IMR-90 (cell line): ENCODE results near the gene RASGEF1C. TPM values are rescaled to one million over a fixed set of nuclear protein-coding genes. Genes with fewer than 3 reads are reported as not detected.

Source experiments
- ATAC-seq: fragments of 200-7000 bp; cut with Tn5 transposase; 2 replicates; pipeline ENCODE4 v1.9.1; 2020; ENCODE audit warnings: low read depth, mild to moderate bottlenecking, moderate library complexity
- BruUV-seq: library from RNA; stranded (reverse); fragments of 400-500 nt; replicated peaks from 2 replicates; lab custom pipeline; 2021; lab: Mats Ljungman, UMichigan
- CTCF ChIA-PET: fragments of 300-600 bp; formaldehyde crosslinking; extraction: SDS; loops from one replicate; lab custom pipeline; 2021; ENCODE audit warnings: antibody characterized with exemption; lab: Yijun Ruan, JAX
- POLR2A ChIA-PET: fragments of 300-600 bp; sonication (Branson Sonifier 250); formaldehyde crosslinking; loops from one replicate; lab custom pipeline; 2022; ENCODE audit warnings: antibody characterized with exemption; ENCODE audit not compliant: unreplicated experiment; lab: Charles Lee
- DNase-seq: peaks from one replicate; pipeline ENCODE4 v3.0.0; 2013
- H2AFZ ChIP-seq: replicated peaks from 2 replicates; pipeline ENCODE3; 2013; ENCODE audit warnings: low read length, mild to moderate bottlenecking; ENCODE audit not compliant: poor library complexity
- H2AK5ac ChIP-seq: 2 replicates; pipeline ENCODE4 v1.6.1; 2013; ENCODE audit warnings: low read depth, low read length, inconsistent platforms
- H2AK9ac ChIP-seq: replicated peaks from 2 replicates; pipeline ENCODE3; 2013; ENCODE audit warnings: mild to moderate bottlenecking, low read depth, low read length, moderate library complexity; ENCODE audit not compliant: poor library complexity
- H2BK120ac ChIP-seq: 2 replicates; pipeline ENCODE4 v1.6.1; 2013; ENCODE audit warnings: low read depth, low read length, inconsistent platforms
- H2BK15ac ChIP-seq: 3 replicates; pipeline ENCODE4 v1.6.1; 2013; ENCODE audit warnings: low read depth, low read length, inconsistent platforms
- H2BK20ac ChIP-seq: 2 replicates; pipeline ENCODE4 v1.6.1; 2013; ENCODE audit warnings: low read depth, mild to moderate bottlenecking, inconsistent platforms, low read length, moderate library complexity
- H2BK5ac ChIP-seq: 2 replicates; pipeline ENCODE4 v1.6.1; 2013; ENCODE audit warnings: mild to moderate bottlenecking, low read depth, low read length, inconsistent platforms; ENCODE audit not compliant: poor library complexity, severe bottlenecking
- H3K14ac ChIP-seq: replicated peaks from 2 replicates; pipeline ENCODE4 v1.6.1; 2013; ENCODE audit warnings: low read depth, low read length, inconsistent platforms
- H3K18ac ChIP-seq: 2 replicates; pipeline ENCODE4 v1.6.1; 2013; ENCODE audit warnings: low read depth, low read length, control low read depth
- H3K23ac ChIP-seq: 2 replicates; pipeline ENCODE4 v1.6.1; 2013; ENCODE audit warnings: low read depth, low read length, inconsistent platforms
- H3K27ac ChIP-seq: 2 replicates; pipeline ENCODE4 v1.5.1; 2013; ENCODE audit warnings: mild to moderate bottlenecking, control low read depth, low read length; ENCODE audit not compliant: insufficient read depth
- H3K27me3 ChIP-seq: 2 replicates; pipeline ENCODE4 v1.6.1; 2013; ENCODE audit warnings: low read length; ENCODE audit not compliant: control insufficient read depth, insufficient read depth
- H3K36me3 ChIP-seq: 2 replicates; pipeline ENCODE4 v1.6.1; 2013; ENCODE audit warnings: low read length, mixed read lengths; ENCODE audit not compliant: control insufficient read depth, insufficient read depth
- H3K4ac ChIP-seq: 2 replicates; pipeline ENCODE4 v1.6.1; 2013; ENCODE audit warnings: low read depth, low read length, inconsistent platforms
- H3K4me1 ChIP-seq: 2 replicates; pipeline ENCODE4 v1.6.1; 2013; ENCODE audit warnings: low read length, mixed read lengths; ENCODE audit not compliant: control insufficient read depth, insufficient read depth
- H3K4me2 ChIP-seq: 2 replicates; pipeline ENCODE4 v1.6.1; 2013; ENCODE audit warnings: low read depth, mild to moderate bottlenecking, control low read depth, low read length, moderate library complexity
- H3K4me3 ChIP-seq: 2 replicates; pipeline ENCODE4 v1.5.1; 2013; ENCODE audit warnings: low read depth, mild to moderate bottlenecking, control low read depth, low read length, moderate library complexity; ENCODE audit not compliant: insufficient read depth
- H3K56ac ChIP-seq: 2 replicates; pipeline ENCODE4 v1.6.1; 2013; ENCODE audit warnings: low read length, inconsistent platforms; ENCODE audit not compliant: insufficient read depth; ENCODE audit errors: extremely low read depth
- H3K79me1 ChIP-seq, 2 experiments: 2 replicates each; pipeline ENCODE4 v1.6.1; 2013; ENCODE audit warnings: low read length in 2 of 2, inconsistent platforms in 1 of 2, low read depth in 1 of 2
- H3K9ac ChIP-seq: 2 replicates; pipeline ENCODE4 v1.6.1; 2013; ENCODE audit warnings: low read depth, low read length, control low read depth
- H3K9me1 ChIP-seq: 2 replicates; pipeline ENCODE4 v1.6.1; 2013; ENCODE audit warnings: low read length, inconsistent platforms; ENCODE audit not compliant: insufficient read depth
- H3K9me3 ChIP-seq: 2 replicates; pipeline ENCODE4 v1.6.1; 2013; ENCODE audit warnings: low read length; ENCODE audit not compliant: control insufficient read depth, insufficient read depth
- H4K20me1 ChIP-seq: 2 replicates; pipeline ENCODE4 v1.6.1; 2013; ENCODE audit warnings: low read length, inconsistent platforms; ENCODE audit not compliant: insufficient read depth
- H4K5ac ChIP-seq: 2 replicates; pipeline ENCODE4 v1.6.1; 2013; ENCODE audit warnings: mild to moderate bottlenecking, low read depth, low read length, control low read depth
- H4K8ac ChIP-seq, 2 experiments: 2 replicates each; pipeline ENCODE4 v1.6.1; 2013; ENCODE audit warnings: low read depth in 2 of 2, low read length in 2 of 2, control low read depth in 1 of 2, inconsistent platforms in 1 of 2
- H4K91ac ChIP-seq: 2 replicates; pipeline ENCODE4 v1.6.1; 2013; ENCODE audit warnings: low read depth, low read length, inconsistent platforms; ENCODE audit not compliant: insufficient read depth
- CEBPB ChIP-seq: IDR thresholded peaks from 2 replicates; pipeline ENCODE4 v1.6.1; 2012; ENCODE audit warnings: low read depth, low read length, improper control_type of control experiment
- CHD1 ChIP-seq: IDR thresholded peaks from 2 replicates; pipeline ENCODE4 v1.6.1; 2012; ENCODE audit warnings: low read depth, low read length, improper control_type of control experiment
- CTCF ChIP-seq: conservative IDR thresholded peaks from 2 replicates; pipeline ENCODE4 v1.5.1; 2012; ENCODE audit warnings: mild to moderate bottlenecking, low read depth, low read length, improper control_type of control experiment
- FOS ChIP-seq: fragments of 150-350 bp; IDR thresholded peaks from 2 replicates; pipeline ENCODE4 v1.6.1; 2016; ENCODE audit warnings: low read depth, low read length
- MAFK ChIP-seq: IDR thresholded peaks from 2 replicates; pipeline ENCODE4 v1.6.1; 2012; ENCODE audit warnings: low read depth, low read length, improper control_type of control experiment
- MAZ ChIP-seq: IDR thresholded peaks from 2 replicates; pipeline ENCODE4 v1.6.1; 2012; ENCODE audit warnings: low read depth, mild to moderate bottlenecking, low read length, improper control_type of control experiment, moderate library complexity, borderline replicate concordance
- MXI1 ChIP-seq: IDR thresholded peaks from 2 replicates; pipeline ENCODE4 v1.6.1; 2012; ENCODE audit warnings: low read depth, mild to moderate bottlenecking, low read length, moderate library complexity, borderline replicate concordance
- NFE2L2 ChIP-seq: fragments of 150-350 bp; IDR thresholded peaks from 2 replicates; pipeline ENCODE4 v1.6.1; 2016; ENCODE audit warnings: low read depth, mild to moderate bottlenecking, low read length
- POLR2A ChIP-seq: IDR thresholded peaks from 2 replicates; pipeline ENCODE4 v1.6.1; 2012; ENCODE audit warnings: mild to moderate bottlenecking, low read depth, low read length
- RAD21 ChIP-seq: IDR thresholded peaks from 2 replicates; pipeline ENCODE4 v1.6.1; 2012; ENCODE audit warnings: low read length, improper control_type of control experiment
- RCOR1 ChIP-seq: IDR thresholded peaks from 2 replicates; pipeline ENCODE4 v1.6.1; 2012; ENCODE audit warnings: mild to moderate bottlenecking, low read length, improper control_type of control experiment; ENCODE audit not compliant: insufficient replicate concordance
- RFX5 ChIP-seq: IDR thresholded peaks from 2 replicates; pipeline ENCODE4 v1.8.0; 2012; ENCODE audit warnings: low read depth, mild to moderate bottlenecking, low read length, moderate library complexity
- SMC3 ChIP-seq: fragments of 150-350 bp; IDR thresholded peaks from 2 replicates; pipeline ENCODE4 v1.6.1; 2016; ENCODE audit warnings: low read depth, mild to moderate bottlenecking, antibody characterized with exemption, low read length, moderate library complexity
- WGBS, 2 experiments: methylation state at CpG; one replicate each; pipeline versions ENCODE4 v1.1.5 to v1.1.7; 2013; ENCODE audit warnings: missing lambda C conversion rate in 2 of 2; ENCODE audit not compliant: insufficient read length in 1 of 2; ENCODE audit errors: extremely low coverage in 2 of 2; 5-methylcytosine and 5-hydroxymethylcytosine counted together
- dilution Hi-C: fragments of 300-500 bp; cut with HindIII; formaldehyde crosslinking; loops from one replicate; pipeline ENCODE4 v1.14.3; 2018; ENCODE audit warnings: low sequenced_read_pairs; ENCODE audit not compliant: unreplicated experiment
- in situ Hi-C: fragments of 300-500 bp; cut with MboI; formaldehyde crosslinking; loops from 3 replicates; pipeline ENCODE4 v1.14.3; 2019; ENCODE audit warnings: low sequenced_read_pairs, inconsistent platforms, mixed read lengths
- intact Hi-C: fragments of 100-400 bp; cut with micrococcal nuclease; formaldehyde crosslinking; loops from 2 replicates; pipeline ENCODE4 v1.10.0; 2022
- polyA plus RNA-seq, 3 experiments: library from polyadenylated mRNA; depleted of rRNA; stranded (reverse); fragments of >200 nt; gene quantifications; 2 replicates each; pipeline ENCODE4 v1.2.3, GENCODE V29; 2012; ENCODE audit warnings: low replicate concordance in 1 of 3
- total RNA-seq: library from RNA; depleted of rRNA; stranded (reverse); fragments of >200 nt; gene quantifications from 2 replicates; pipeline ENCODE4 v1.2.3, GENCODE V29; 2012

Gene RASGEF1C
- total and polyA plus RNA-seq, 2 of the 4 experiments (the other 2 are of a cell fraction) = not detected

DNA sequence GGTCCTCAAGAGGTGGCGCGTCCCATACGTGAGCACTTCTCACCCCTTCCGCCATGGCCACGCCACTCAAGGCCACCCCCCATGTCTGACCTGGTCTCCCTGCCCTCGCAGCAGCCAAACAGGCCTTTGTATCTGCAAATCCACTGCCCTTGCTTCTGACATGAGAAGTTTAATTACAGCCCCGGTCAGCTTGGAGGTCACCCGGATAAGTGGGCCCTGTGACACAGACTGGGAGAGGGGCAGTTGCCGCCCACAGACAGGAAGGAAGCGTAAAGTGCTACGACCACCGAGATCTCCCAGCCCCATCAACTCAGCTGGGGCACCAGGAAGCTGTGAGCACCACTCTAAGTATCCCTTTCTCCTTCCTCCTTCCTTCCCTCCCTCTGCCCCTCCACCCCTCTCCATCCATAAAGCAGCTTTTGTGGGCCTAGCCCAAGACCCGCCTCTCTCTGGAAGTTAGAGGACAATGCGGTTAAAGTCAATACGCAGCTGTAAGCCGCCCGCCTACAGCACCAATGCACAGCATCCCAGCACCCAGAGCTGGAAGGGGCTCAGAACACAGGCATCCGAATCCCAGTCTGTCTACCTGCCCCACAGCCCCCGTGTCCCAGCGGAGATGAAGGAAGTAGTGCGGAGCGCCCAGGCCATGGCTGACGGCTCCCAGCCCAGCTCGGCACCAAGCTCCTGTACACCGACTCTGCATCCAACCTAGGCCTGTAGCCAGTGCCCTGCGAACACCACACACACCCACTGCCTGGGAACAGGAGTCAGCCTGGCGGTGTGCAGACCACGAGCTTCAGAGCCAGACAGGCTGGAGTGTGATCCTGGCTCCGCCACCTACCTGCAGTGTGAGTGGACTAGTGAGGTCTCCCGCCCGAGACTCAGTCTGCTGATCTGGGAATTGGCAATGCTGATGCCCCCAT, 92.7 kb downstream of the RASGEF1C start (continued):
- TF ChIP-seq RAD21 = no peak

DNA sequence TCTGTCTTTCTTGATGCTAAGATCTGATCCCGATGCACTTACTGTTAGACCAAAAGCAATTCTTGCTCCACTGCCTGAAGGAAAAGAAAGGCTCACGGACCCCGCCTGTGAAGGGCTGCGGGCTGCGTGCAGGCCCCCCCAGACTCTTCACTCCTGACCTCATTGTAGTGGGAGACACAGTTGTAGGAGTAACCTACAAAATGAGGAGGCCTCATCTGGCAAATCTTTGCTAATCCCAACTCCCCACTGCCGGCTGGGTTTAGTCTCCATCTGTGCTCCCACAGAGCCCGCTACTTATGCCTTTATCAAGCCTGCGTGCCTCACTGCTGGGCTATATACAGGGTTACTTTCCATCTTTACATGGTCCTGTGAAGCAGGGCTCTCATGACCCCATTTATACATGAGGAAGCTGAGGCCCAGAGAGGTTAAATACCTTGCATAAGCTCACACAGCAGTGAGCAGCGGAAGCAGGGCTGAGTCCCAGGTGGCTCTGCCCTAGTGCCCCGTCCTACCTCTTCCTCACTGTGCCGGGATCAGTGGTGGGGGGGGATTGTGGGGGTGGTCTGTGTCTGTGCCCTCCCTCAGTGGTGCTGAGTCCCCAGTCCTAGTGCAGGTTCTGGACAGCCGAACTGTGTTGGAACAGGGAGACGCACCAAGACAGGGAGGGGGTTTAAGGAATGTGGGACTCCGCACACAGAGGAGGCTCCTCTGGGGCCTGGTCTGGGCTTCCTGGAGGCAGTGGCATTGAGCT, 93.5 kb downstream of the RASGEF1C start:
- H2AFZ ChIP-seq = no peak overlapping the region
- H3K9me1 ChIP-seq = no peaks in the 10 kb centered on the region
- H3K18ac ChIP-seq = no peak overlapping the region
- no peak overlapping the region for H2BK5ac ChIP-seq
- no peak overlapping the region for H3K9ac ChIP-seq
- no peaks in the 10 kb centered on the region for H3K79me1 ChIP-seq
- no peak overlapping the region for H2BK120ac ChIP-seq
- no peak overlapping the region for H3K27ac ChIP-seq
- ATAC-seq (no peak), DNase-seq (no peak)
- H3K14ac ChIP-seq = no peak overlapping the region
- H4K91ac ChIP-seq = no peak overlapping the region
- H3K4me3 ChIP-seq = no peak overlapping the region
- no TSS peak for BruUV-seq
- in situ Hi-C loops (no loop called here), intact Hi-C loops (no loop called here), dilution Hi-C loops (no loop called here)
- H2BK20ac ChIP-seq = no peak overlapping the region
- CTCF ChIA-PET = no interaction called here
- no peaks in the 10 kb centered on the region; the same call in 1 of the 2 replicates for H3K27me3 ChIP-seq
- H3K4me1 ChIP-seq = no peaks in the 10 kb centered on the region
- H4K20me1 ChIP-seq = no peaks in the 10 kb centered on the region
- H2BK15ac ChIP-seq = no peak overlapping the region
- 80% methylated on average over 2 of the region's 14 CpGs; no CpG with 5 or more reads in 1 of the 2 experiments for WGBS, 2 experiments
- no peaks in the 10 kb centered on the region for H3K36me3 ChIP-seq
- POLR2A ChIA-PET = no interaction called here
- H2AK5ac ChIP-seq = no peak overlapping the region
- no peak overlapping the region for H3K4me2 ChIP-seq
- no peak overlapping the region for H3K23ac ChIP-seq
- no peak overlapping the region for H3K56ac ChIP-seq
- H3K4ac ChIP-seq = no peak overlapping the region
- no peak overlapping the region for H4K8ac ChIP-seq
- no peak overlapping the region for H4K5ac ChIP-seq
- H3K9me3 ChIP-seq = no peaks in the 10 kb centered on the region
- no peak overlapping the region for H2AK9ac ChIP-seq
- TF ChIP-seq RCOR1 (no peak), SMC3 (no peak), CEBPB (no peak), FOS (no peak), CHD1 (no peak), MXI1 (no peak), NFE2L2 (no peak), MAZ (no peak), CTCF (no peak), MAFK (no peak), POLR2A (no peak), RFX5 (no peak)
